GM18907 (cell line): ENCODE data around the gene SYMPK.
"Not testable (repeated sequence)": the region's sequence is repeated elsewhere in the genome, so short reads cannot be mapped to it uniquely, and the experiment has no call there.

ENCODE experiments used
- ATAC-seq: cut with Tn5 transposase; IDR thresholded peaks from one replicate; pipeline ENCODE4 v1.9.1; 2021; ENCODE audit warnings: mild to moderate bottlenecking, moderate library complexity; ENCODE audit not compliant: unreplicated experiment

SYMPK gene

DNA sequence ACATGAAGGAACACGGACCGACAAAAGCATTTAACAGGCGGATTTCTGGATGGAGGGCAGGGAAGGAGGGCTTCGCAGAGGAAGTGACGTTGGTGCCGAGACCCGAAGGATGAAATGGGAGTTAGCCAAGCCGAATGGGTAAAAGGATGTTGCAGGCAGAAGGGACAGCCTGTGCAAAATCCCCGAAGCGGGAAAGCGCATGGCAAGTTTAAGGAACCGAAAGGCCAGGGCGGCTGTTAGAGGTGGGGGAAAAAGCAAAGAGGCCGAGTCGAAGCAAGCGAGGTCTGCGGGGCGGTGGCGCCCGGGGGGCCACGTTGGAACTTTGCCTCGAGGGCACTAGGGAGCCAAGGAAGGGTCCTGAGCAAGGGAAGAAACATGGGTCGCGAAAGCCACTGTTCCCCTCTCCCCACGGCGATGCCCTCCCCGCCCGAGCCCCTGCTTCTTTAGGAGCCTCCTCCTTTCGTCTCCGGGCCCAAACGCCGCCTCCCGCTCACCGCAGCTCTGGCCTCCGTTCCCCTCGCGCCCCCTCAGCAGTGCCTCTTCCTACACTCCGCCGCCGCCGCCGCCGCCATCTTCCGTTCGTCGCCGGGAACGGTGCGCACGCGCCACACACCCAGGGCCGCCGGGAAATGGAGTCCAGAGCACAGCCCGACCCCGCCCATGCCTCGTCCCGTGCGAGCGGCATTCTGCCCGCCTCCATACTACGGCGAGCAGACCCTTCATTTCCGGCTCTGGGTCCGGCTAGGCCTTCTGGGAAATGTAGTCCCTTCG lies at the start of gene SYMPK:
TSS of gene SYMPK (minus strand) at position 584 of the 771 bp plus-strand sequence. CDS start 8,652 bp downstream, outside the sequence.
- peak; percentile 91 for ATAC-seq

DNA sequence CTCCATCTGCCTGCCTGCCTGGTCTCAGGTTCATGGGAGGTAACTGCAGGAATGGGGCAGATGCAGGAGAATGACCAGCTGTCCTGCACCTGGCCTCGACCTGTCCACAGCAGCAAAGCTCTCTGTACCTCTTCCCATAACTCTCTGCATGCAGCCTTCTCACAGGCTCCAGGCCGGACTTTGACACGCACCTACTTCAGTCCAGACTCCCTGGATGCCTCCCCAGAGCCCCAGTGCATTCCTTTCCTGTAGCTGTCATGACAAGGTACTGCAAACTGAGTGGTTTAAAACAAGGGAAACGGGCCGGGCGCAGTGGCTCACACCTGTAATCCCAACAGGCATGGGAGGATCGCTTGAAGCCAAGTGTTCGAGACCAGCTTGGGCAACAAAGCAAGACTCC lies 48.3 kb upstream of the SYMPK start:
- ATAC-seq = no peak

GRCh38 chr19:45908956-45909355 lies 46.0 kb upstream of the SYMPK start:
- ATAC-seq = no peak

GRCh38 chr19:45906221-45906620 lies 43.3 kb upstream of the SYMPK start:
- ATAC-seq = no peak

DNA sequence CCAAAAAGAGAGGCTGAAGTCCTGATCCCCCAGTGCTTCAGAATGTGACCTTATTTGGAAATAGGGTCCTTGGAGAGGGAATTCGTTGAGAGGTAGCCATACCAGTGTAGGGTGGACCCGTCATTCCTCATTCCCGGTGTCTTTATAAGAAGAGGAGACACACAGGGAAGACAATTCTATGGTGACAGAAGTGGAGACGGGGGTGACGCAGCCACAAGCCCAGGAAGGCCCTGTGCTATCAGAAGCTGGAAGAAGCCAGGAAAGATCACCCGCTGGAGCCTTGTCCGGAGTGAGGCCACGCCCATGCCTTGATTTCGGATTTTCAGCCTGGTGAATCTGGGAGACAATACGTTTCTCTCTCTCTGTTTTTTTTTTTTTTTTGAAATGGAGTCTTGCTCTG lies 42.1 kb upstream of the SYMPK start:
- no peak for ATAC-seq

DNA sequence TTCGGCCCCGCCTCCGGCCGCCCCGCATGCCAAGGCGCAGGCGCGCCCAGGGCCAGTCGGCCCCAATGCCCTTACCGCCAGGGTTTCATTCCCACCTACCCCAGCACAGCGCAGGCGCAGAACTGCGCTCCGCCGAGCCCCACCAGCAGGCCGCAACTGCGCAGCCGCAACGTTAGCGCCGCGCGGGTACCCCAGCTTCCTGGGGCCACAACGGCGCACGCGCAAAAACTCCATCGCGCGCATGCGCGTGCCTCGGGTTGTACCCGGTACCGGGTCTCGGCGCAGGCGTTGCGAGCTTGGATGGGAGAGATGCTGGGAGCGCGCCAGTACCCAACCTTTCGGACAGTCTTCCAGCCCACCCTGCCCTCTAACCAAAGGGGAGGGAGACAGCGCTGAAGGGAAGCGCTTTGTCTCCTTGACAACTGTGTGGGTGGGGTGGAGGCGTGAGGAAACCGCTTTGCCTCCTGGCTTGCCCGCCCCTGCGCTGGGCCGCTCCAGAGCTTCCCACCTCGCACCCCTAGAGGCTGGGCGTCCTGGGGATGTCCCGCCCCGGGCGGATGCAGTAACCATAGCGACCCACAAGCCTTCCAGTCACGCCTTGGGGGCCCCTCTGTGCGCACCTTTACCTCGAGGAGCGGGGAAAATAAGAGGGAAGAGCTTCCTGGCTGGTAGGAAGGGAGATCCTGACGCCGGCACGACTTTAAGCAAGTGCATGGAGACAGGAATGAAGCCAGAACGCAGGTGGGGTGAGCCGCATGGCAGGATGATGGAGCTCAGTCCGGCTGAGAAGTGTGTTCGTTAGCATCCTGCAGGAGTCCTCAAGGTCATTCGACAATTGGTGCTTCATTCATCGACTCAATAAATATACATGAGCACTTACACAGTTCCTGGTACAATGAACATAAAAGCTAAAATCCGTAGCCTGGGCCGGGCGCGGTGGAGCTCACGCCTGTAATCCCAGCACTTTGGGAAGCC lies 40.0 kb upstream of the SYMPK start:
- peak; percentile 87 for ATAC-seq

DNA sequence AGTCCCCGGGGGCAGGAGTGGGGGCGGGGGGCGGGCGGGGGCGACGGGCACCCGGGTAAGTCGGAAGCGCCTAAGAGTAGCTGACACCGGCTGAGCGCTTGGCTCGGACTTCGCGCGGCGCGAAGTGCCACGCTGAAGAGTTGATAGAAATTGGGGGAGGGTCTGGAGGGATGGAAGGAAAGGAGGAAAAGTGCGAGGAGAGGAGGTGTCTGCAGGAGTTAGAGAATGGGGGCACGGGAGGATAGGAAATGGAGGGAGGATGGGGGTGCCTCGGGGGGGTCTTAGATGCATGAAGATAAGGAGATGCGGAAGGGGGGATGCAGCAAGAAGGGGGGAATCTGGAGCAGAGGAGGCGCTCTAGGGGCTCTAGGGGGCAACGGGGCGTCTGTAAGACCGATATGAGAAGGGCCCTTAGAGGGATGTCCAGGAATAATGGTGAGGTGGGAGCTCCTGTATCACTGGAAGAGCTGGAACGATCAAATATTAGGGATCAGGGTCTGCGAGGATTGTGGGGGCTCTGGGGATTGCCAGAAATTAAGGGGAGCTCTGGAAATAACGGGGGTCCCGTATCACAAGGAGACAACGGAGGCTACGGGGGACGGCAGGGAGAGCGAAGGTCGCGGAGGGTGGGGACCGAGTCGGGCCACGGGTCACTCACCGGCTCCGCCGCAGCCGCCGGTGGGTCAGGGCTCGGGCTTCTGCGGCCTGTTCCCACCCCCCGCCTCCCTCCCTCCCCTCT lies 39.1 kb upstream of the SYMPK start, which contains the start of gene MYPOP:
TSS of gene MYPOP (minus strand) at position 702 of the 739 bp plus-strand sequence. CDS start 840 bp downstream, outside the sequence.
- ATAC-seq = no peak

DNA sequence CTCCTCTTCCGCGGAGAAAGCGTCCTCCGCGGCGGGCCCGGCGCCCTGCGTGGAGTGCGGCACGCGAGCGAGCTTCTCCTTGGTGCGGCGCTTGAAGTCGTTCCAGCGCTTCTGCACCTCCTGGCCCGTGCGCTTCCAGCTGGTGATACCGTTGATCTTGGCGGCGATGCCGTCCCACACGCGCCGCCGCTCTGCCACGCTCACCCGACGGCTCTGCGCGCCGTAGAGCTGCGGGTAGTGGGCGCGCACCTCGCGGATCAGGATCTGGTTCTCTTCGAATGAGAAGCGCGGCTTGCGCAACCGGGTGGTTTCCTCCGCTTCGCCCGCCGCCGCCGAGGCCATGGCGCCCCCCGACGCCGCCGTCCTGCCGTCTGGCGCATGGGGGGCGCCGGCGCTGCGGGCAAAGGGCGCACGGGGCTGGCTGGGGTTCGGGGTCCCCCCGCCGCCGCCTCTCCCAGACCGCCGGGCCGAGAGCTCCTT lies 38.5 kb upstream of the SYMPK start:
- ATAC-seq = no peak

DNA sequence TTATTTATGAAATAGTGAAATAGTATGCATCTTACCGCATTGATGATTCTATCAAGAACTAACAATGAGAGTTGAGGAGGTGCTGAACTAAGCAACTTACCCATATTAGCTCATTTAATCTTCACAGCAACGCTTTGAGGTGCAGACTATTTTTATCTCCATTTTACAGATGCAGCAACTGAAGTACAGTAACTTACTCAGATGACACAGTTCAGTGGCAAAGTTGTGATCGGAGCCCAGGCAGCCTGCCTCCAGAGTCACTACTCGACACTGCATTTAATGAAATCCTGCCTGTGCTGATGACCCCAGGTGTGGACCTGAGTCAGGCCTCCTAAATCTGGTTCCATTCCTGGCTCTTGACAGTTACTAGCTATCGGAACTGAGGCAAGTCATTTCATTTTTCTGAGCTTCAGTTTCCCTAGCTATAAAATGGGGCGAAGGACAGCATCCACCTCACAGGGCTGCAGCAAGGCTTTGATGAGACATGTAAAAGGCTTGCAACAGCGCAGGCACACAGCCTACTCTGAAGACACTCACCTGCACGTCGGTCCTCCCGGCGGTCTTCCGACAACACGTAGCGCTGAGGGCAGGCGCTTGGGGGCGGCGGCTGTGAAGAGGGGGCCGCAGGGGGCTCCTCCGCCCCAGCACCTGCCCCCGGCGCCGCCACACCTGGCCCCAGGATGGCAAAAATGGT lies 37.9 kb upstream of the SYMPK start:
- no peak for ATAC-seq

DNA sequence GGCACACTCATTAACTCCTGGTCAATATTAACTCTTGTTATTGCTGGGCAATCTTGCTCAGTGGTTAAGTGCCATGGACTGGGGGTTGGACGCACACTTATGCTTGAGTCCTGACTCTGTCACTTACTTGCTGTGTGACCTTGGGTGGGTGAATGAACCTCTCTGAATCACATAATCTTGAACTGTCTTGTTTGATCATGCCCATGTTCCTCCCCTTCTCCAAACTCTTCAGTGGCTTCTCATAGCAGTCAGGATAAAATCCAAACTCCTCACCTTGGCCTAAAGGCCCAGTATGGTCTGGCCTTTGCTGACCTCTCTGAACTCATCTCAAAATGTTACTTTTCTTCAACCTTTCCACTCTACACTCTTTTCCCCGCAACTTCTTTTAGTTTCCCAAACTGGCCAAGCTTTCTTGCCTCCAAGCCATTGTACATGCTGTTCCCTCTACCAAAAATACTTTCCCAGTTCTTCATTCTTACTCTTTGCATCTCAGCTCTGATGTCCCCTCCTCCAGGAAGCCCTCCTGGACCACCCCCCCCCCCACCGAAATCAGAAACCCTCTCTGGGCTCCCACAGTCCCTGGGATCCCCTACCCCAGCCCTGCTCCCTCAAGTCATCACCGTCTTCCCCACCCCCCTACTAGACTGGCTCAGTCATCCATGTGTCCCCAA lies 37.1 kb upstream of the SYMPK start:
- no peak for ATAC-seq

- ATAC-seq = no peak
These were observed 36.3 kb upstream of the SYMPK start for GRCh38 chr19:45899253-45899652.

GRCh38 chr19:45897261-45897812 lies 34.4 kb upstream of the SYMPK start:
- no peak for ATAC-seq

DNA sequence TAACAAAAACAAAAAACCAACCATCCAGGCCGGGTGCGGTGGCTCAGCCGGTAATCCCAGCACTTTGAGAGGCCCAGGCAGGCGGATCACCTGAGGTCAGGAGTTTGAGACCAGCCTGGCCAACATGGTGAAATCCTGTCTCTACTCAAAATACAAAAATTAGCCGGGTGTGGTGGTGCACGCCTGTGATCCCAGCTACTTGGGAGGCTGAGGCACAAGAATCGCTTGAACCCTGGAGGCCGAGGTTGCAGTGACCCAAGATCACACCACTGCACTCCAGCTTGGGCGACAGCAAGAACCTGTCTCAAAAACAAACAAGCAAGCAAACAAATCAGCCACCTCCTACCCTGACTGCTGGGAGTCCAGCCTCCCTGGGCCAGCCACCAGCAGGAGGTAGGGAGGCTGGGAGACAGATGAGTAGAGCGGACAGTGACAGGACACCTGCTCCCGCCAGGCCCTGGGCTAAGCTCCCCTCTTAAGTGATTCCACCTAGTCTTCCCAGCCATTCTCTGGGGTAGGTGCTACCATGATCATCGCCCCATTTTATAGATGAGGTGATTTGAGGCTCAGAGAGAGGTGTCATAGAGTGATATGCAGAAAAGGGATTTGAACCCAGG lies 33.1 kb upstream of the SYMPK start:
- not testable (repeated sequence) for ATAC-seq

DNA sequence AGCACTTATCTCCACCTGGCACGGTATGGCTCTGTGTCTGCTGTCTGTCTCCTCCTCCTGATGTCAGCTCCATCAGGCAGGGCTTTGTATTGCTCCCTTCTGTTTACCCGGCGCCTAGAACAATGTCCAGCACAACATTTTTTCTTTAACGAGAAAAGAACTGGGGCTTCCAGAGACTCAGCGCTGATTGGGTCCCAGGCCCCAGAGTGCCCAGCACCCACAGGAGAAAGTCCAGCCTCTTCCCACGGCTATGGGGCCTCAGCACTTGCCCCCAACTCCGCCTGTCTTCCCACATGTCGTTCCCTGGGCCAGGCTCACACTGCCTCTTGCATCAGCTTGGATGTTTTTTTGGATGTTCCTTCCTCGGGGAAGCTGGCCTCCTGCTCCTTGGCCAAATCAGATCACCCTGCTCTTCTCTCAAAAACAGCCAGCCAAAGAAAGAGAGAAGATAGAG lies 32.6 kb upstream of the SYMPK start:
- ATAC-seq = no peak

DNA sequence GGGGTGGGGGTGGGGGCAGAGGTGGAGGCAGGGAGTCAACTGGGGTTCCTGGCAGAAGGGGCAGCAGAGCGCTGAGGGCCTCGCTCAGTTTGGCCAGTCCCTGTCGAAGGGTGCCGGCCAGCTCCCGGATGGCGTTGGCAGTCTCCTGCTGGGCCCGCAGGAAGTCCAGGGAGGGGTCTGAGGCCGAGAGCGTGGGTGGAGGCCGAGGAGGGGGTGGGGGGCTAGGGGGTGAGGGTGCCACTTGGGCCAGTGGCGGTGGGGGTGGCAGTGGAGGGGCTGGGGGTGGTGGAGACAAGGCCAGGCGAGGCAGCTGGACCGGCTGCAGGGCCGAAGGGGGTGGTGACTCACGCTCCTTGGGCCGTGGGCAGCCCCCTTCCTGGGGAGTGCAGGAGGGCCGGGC lies 27.9 kb upstream of the SYMPK start:
- ATAC-seq = no peak

- no peak for ATAC-seq
These were observed 26.4 kb upstream of the SYMPK start for GRCh38 chr19:45889210-45889885.

- no peak for ATAC-seq
These were observed 24.3 kb upstream of the SYMPK start for GRCh38 chr19:45887200-45887710.
